H1 (cell line): Measurements from ENCODE around the gene ACTL9. TPM values are rescaled to one million over a fixed set of nuclear protein-coding genes. Genes with fewer than 3 reads are reported as not detected.

ENCODE experiments used
- CTCF ChIA-PET: fragments of 300-600 bp; sonication (Branson Sonifier 250); formaldehyde crosslinking; loops from one replicate; lab custom pipeline; 2021; ENCODE audit not compliant: partially characterized antibody; lab: Charles Lee
- POLR2A ChIA-PET: fragments of 300-600 bp; sonication (Branson Sonifier 250); formaldehyde crosslinking; loops from one replicate; lab custom pipeline; 2021; ENCODE audit warnings: inconsistent platforms; ENCODE audit not compliant: partially characterized antibody; lab: Charles Lee
- DNase-seq, 2 experiments: peaks; one replicate each; pipeline versions ENCODE4 v3.0.0 to v3.0.0-alpha.2; 2010 to 2022; ENCODE audit warnings: low spot score in 2 of 2, low read depth in 1 of 2, mixed read lengths in 1 of 2
- FAIRE-seq: peaks from 2 replicates; lab custom pipeline; 2011; peaks lifted over from hg19 to GRCh38; lab: Jason Lieb, UNC
- H2AFZ ChIP-seq: 2 replicates; pipeline ENCODE4 v1.8.1; 2012; ENCODE audit warnings: low read length, inconsistent platforms
- H2AK5ac ChIP-seq: 2 replicates; pipeline ENCODE4 v1.6.1; 2013; ENCODE audit warnings: low read depth, low read length
- H2BK120ac ChIP-seq: replicated peaks from 2 replicates; pipeline ENCODE3; 2013; ENCODE audit warnings: low read depth, low read length, inconsistent platforms
- H2BK12ac ChIP-seq: 2 replicates; pipeline ENCODE4 v1.6.1; 2013; ENCODE audit warnings: low read depth, low read length
- H2BK15ac ChIP-seq: 2 replicates; pipeline ENCODE4 v1.6.1; 2013; ENCODE audit warnings: low read length
- H2BK20ac ChIP-seq: 2 replicates; pipeline ENCODE4 v1.6.1; 2013; ENCODE audit warnings: low read length
- H2BK5ac ChIP-seq: 2 replicates; pipeline ENCODE4 v1.6.1; 2013; ENCODE audit warnings: low read depth, low read length
- H3K14ac ChIP-seq: 2 replicates; pipeline ENCODE4 v1.6.1; 2013; ENCODE audit warnings: inconsistent platforms; ENCODE audit not compliant: insufficient read length
- H3K18ac ChIP-seq: 2 replicates; pipeline ENCODE4 v1.6.1; 2013; ENCODE audit warnings: low read length; ENCODE audit errors: extremely low read depth
- H3K23ac ChIP-seq: 2 replicates; pipeline ENCODE4 v1.6.1; 2013; ENCODE audit warnings: inconsistent platforms; ENCODE audit not compliant: insufficient read length
- H3K23me2 ChIP-seq: 2 replicates; pipeline ENCODE4 v1.6.1; 2013; ENCODE audit warnings: low read depth, low read length
- H3K27ac ChIP-seq: 2 replicates; pipeline ENCODE4 v1.6.1; 2011; ENCODE audit warnings: low read depth, low read length, inconsistent platforms
- H3K27me3 ChIP-seq, 4 experiments: replicated peaks in 1 of 4; 1 replicate in 1 of 4; 2 replicates in 3 of 4; pipeline versions ENCODE4 v1.6.1 to v1.8.1; 2011 to 2013; ENCODE audit warnings: low read length in 3 of 4, mild to moderate bottlenecking in 3 of 4, inconsistent platforms in 2 of 4, mixed read lengths in 2 of 4, moderate library complexity in 1 of 4; ENCODE audit not compliant: control insufficient read depth in 3 of 4, insufficient read depth in 3 of 4; ENCODE audit errors: extremely low read depth in 1 of 4
- H3K36me3 ChIP-seq, 4 experiments: 2 replicates each; pipeline versions ENCODE4 v1.6.1 to v1.8.1; 2011 to 2013; ENCODE audit warnings: mild to moderate bottlenecking in 4 of 4, low read length in 3 of 4, moderate library complexity in 2 of 4, control low read depth in 1 of 4, inconsistent platforms in 1 of 4; ENCODE audit not compliant: insufficient read depth in 4 of 4, control insufficient read depth in 2 of 4
- H3K4ac ChIP-seq: replicated peaks from 2 replicates; pipeline ENCODE3; 2013; ENCODE audit warnings: low read length, low read depth, mixed read lengths, inconsistent platforms; ENCODE audit not compliant: insufficient read length
- H3K4me1 ChIP-seq, 4 experiments: replicated peaks in 1 of 4; 1 replicate in 1 of 4; 2 replicates in 3 of 4; pipeline versions ENCODE4 v1.6.1 to v1.8.1; 2011 to 2013; ENCODE audit warnings: low read length in 3 of 4, inconsistent platforms in 2 of 4, mixed read lengths in 1 of 4; ENCODE audit not compliant: insufficient read depth in 4 of 4, control insufficient read depth in 3 of 4
- H3K4me2 ChIP-seq, 2 experiments: 2 replicates each; pipeline versions ENCODE4 v1.6.1 to v1.8.1; 2011 to 2013; ENCODE audit warnings: low read depth in 2 of 2, low read length in 2 of 2, control low read depth in 1 of 2, inconsistent platforms in 1 of 2, mild to moderate bottlenecking in 1 of 2; ENCODE audit not compliant: insufficient read depth in 1 of 2
- H3K4me3 ChIP-seq, 4 experiments: fragments of 200-600, 300-600 bp in 1 of 4; sonication (generic), shearing (Covaris generic), sonication (Bioruptor Twin) in 1 of 4; 2 replicates each; pipeline versions ENCODE4 v1.5.1 to v1.8.1; 2011 to 2016; ENCODE audit warnings: low read length in 4 of 4, low read depth in 3 of 4, control low read depth in 2 of 4, inconsistent platforms in 2 of 4, mild to moderate bottlenecking in 2 of 4, mixed read lengths in 1 of 4, moderate library complexity in 1 of 4; ENCODE audit not compliant: insufficient read depth in 2 of 4; ENCODE audit errors: extremely low read depth in 1 of 4
- H3K56ac ChIP-seq: replicated peaks from 2 replicates; pipeline ENCODE3; 2013; ENCODE audit warnings: low read depth, mild to moderate bottlenecking, mixed read lengths, low read length, inconsistent platforms; ENCODE audit not compliant: insufficient read length
- H3K79me1 ChIP-seq: 2 replicates; pipeline ENCODE4 v1.6.1; 2013; ENCODE audit warnings: low read depth, low read length, control low read depth
- H3K79me2 ChIP-seq, 2 experiments: 2 replicates each; pipeline versions ENCODE4 v1.6.1 to v1.8.1; 2012 to 2013; ENCODE audit warnings: low read length in 2 of 2, mild to moderate bottlenecking in 2 of 2, inconsistent platforms in 1 of 2; ENCODE audit not compliant: insufficient read depth in 2 of 2, control insufficient read depth in 1 of 2
- H3K9ac ChIP-seq, 4 experiments: replicated peaks in 1 of 4; 1 replicate in 1 of 4; 2 replicates in 3 of 4; pipeline versions ENCODE4 v1.6.1 to v1.8.1; 2011 to 2013; ENCODE audit warnings: low read depth in 3 of 4, low read length in 3 of 4, control low read depth in 2 of 4, mild to moderate bottlenecking in 2 of 4, moderate library complexity in 2 of 4, inconsistent platforms in 1 of 4; ENCODE audit errors: extremely low read depth in 1 of 4
- H3K9me3 ChIP-seq, 2 experiments: 2 replicates each; pipeline versions ENCODE4 v1.6.1 to v1.8.1; 2012 to 2013; ENCODE audit warnings: mild to moderate bottlenecking in 2 of 2, moderate library complexity in 2 of 2, control low read depth in 1 of 2, inconsistent platforms in 1 of 2, low read depth in 1 of 2, low read length in 1 of 2, mixed read lengths in 1 of 2; ENCODE audit not compliant: insufficient read depth in 2 of 2
- H4K20me1 ChIP-seq, 2 experiments: replicated peaks in 1 of 2; 2 replicates each; pipeline versions ENCODE3 to v1.8.1; 2011 to 2013; ENCODE audit warnings: inconsistent platforms in 2 of 2, low read length in 2 of 2, mild to moderate bottlenecking in 1 of 2; ENCODE audit not compliant: insufficient read depth in 2 of 2, control insufficient read depth in 1 of 2
- H4K5ac ChIP-seq: 2 replicates; pipeline ENCODE4 v1.6.1; 2013; ENCODE audit warnings: low read length, low read depth, mixed read lengths, inconsistent platforms; ENCODE audit not compliant: insufficient read length
- H4K8ac ChIP-seq: 2 replicates; pipeline ENCODE4 v1.8.0; 2013; ENCODE audit warnings: mild to moderate bottlenecking, moderate library complexity, low read length, inconsistent platforms; ENCODE audit not compliant: insufficient read depth; ENCODE audit errors: extremely low read depth
- H4K91ac ChIP-seq: replicated peaks from 2 replicates; pipeline ENCODE3; 2013; ENCODE audit warnings: low read length, mixed read lengths, inconsistent platforms; ENCODE audit not compliant: insufficient read length
- ATF3 ChIP-seq: IDR thresholded peaks from 2 replicates; pipeline ENCODE4 v1.6.1; 2011; ENCODE audit warnings: low read depth, mild to moderate bottlenecking, low read length; ENCODE audit not compliant: insufficient read depth
- KDM4A ChIP-seq: IDR thresholded peaks from one replicate; pipeline ENCODE4 v1.7.1; 2012; ENCODE audit warnings: low read depth, mild to moderate bottlenecking, moderate library complexity, low read length, inconsistent platforms; ENCODE audit not compliant: severe bottlenecking
- MAX ChIP-seq: IDR thresholded peaks from 2 replicates; pipeline ENCODE4 v1.6.1; 2012; ENCODE audit warnings: inconsistent platforms
- PHF8 ChIP-seq: fragments of 200-600 bp; sonication (generic); conservative IDR thresholded peaks from 2 replicates; pipeline ENCODE4 v1.7.1; 2012; ENCODE audit warnings: low read depth, mild to moderate bottlenecking, inconsistent platforms, low read length, moderate library complexity
- POU5F1 ChIP-seq: IDR thresholded peaks from 2 replicates; pipeline ENCODE4 v1.6.1; 2011; ENCODE audit warnings: low read depth, mild to moderate bottlenecking, low read length, moderate library complexity
- SP4 ChIP-seq: IDR thresholded peaks from 2 replicates; pipeline ENCODE4 v1.6.1; 2012; ENCODE audit warnings: low read length, inconsistent platforms
- TAF1 ChIP-seq: IDR thresholded peaks from 2 replicates; pipeline ENCODE4 v1.6.1; 2011; ENCODE audit warnings: mild to moderate bottlenecking, low read depth, low read length
- WGBS, 2 experiments: shearing (Covaris generic) in 1 of 2; methylation state at CpG; one replicate each; pipeline versions ENCODE4 v1.1.6 to v1.1.7; 2013 to 2015; ENCODE audit warnings: low lambda C conversion rate in 2 of 2, mixed read lengths in 2 of 2, inconsistent platforms in 1 of 2, low coverage in 1 of 2, missing lambda C conversion rate in 1 of 2; ENCODE audit not compliant: insufficient replicate concordance in 2 of 2, insufficient coverage in 1 of 2, insufficient read length in 1 of 2; ENCODE audit errors: extremely low coverage in 1 of 2, missing lambda C conversion rate in 1 of 2; 5-methylcytosine and 5-hydroxymethylcytosine counted together
- polyA plus RNA-seq, 7 experiments: library from polyadenylated mRNA; depleted of rRNA in 3 of 7; stranded (reverse) in 5 of 7; unstranded in 2 of 7; fragments of >200 nt in 5 of 7; fragments of 200-250 nt in 2 of 7; gene quantifications; 1 replicate in 5 of 7; 2 replicates in 1 of 7; 4 replicates in 1 of 7; pipeline versions ENCODE4 v1.2.1 to v1.2.3, GENCODE V29; 2011 to 2013; ENCODE audit warnings: missing spikeins in 2 of 7, mixed read lengths in 2 of 7
- total RNA-seq: library from RNA; stranded (reverse); fragmentation: NEBNext Ultra II Directional; extraction: Animal tissue kit (Norgen Biotek cat#: 25700); gene quantifications from 2 replicates; pipeline ENCODE4 v1.2.1, GENCODE V29; 2021
- TF ChIP-seq, protein P1 (sequence below), 3 experiments: IDR thresholded peaks; 1 replicate in 2 of 3; 2 replicates in 1 of 3; pipeline versions ENCODE4 v1.5.1 to v1.6.1; 2011; ENCODE audit warnings: low read length in 3 of 3, mild to moderate bottlenecking in 3 of 3, inconsistent platforms in 2 of 3, low read depth in 1 of 3, moderate library complexity in 1 of 3; ENCODE audit not compliant: insufficient read depth in 1 of 3; ENCODE audit errors: control extremely low read depth in 1 of 3
- TF ChIP-seq, protein P2 (sequence below): IDR thresholded peaks from 2 replicates; pipeline ENCODE4 v1.6.1; 2012; ENCODE audit warnings: low read length, inconsistent platforms

ACTL9 gene
- total and polyA plus RNA-seq, 2 of the 8 experiments (the other 6 are each of a cell fraction or from before 2014, with no cell fraction given), result not detected

- Histone ChIP-seq H3K4ac (no peak overlapping the region), H2BK20ac (no peak overlapping the region), H2BK12ac (no peak overlapping the region), H3K4me2 (no peak overlapping the region), H3K23ac (no peak overlapping the region), H4K20me1 (no peaks in the 10 kb centered on the region), H3K36me3 (no peaks in the 10 kb centered on the region), H3K9me3 (peaks cover 16 to 30% of the 10 kb centered on the region in 2 experiments; a peak in 3 of 4 replicates), H4K8ac (no peak overlapping the region), H3K18ac (no peak overlapping the region), H2BK5ac (no peak overlapping the region), H3K14ac (no peak overlapping the region), H3K27me3 (no peaks in the 10 kb centered on the region), H3K27ac (no peak overlapping the region), H3K56ac (no peak overlapping the region), H2AK5ac (no peak overlapping the region), H3K4me3 (no peak overlapping the region), H3K79me1 (no peaks in the 10 kb centered on the region), H3K23me2 (peaks cover 6% of the 10 kb centered on the region; the same call in 1 of the 2 replicates), H4K91ac (no peak overlapping the region), H4K5ac (no peak overlapping the region), H2BK15ac (no peak overlapping the region), H3K4me1 (no peaks in the 10 kb centered on the region), H3K79me2 (no peaks in the 10 kb centered on the region), H3K9ac (no peak overlapping the region), H2AFZ (no peak overlapping the region), H2BK120ac (no peak overlapping the region)
- POLR2A ChIA-PET, result no interaction called here
- FAIRE-seq (no peak), DNase-seq (no peak)
- WGBS, 2 experiments, result 50% methylated on average over 1 of the region's 1 CpG; no CpG with 5 or more reads in 1 of the 2 experiments
- CTCF ChIA-PET, result no interaction called here
- TF ChIP-seq ATF3, result no peak
- TF ChIP-seq SP4, result no peak
- TF ChIP-seq TAF1, result no peak
- no peak for TF ChIP-seq MAX
- no peak for TF ChIP-seq KDM4A
- TF ChIP-seq, protein P1, sequence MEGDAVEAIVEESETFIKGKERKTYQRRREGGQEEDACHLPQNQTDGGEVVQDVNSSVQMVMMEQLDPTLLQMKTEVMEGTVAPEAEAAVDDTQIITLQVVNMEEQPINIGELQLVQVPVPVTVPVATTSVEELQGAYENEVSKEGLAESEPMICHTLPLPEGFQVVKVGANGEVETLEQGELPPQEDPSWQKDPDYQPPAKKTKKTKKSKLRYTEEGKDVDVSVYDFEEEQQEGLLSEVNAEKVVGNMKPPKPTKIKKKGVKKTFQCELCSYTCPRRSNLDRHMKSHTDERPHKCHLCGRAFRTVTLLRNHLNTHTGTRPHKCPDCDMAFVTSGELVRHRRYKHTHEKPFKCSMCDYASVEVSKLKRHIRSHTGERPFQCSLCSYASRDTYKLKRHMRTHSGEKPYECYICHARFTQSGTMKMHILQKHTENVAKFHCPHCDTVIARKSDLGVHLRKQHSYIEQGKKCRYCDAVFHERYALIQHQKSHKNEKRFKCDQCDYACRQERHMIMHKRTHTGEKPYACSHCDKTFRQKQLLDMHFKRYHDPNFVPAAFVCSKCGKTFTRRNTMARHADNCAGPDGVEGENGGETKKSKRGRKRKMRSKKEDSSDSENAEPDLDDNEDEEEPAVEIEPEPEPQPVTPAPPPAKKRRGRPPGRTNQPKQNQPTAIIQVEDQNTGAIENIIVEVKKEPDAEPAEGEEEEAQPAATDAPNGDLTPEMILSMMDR (IDR thresholded peaks at IDR 0.05; ENCODE audit: control extremely low read depth in 1 of 3, insufficient read depth in 1 of 3, low read depth in 1 of 3, low read length in 3 of 3), result no peak
- no peak for TF ChIP-seq PHF8
- TF ChIP-seq, protein P2, sequence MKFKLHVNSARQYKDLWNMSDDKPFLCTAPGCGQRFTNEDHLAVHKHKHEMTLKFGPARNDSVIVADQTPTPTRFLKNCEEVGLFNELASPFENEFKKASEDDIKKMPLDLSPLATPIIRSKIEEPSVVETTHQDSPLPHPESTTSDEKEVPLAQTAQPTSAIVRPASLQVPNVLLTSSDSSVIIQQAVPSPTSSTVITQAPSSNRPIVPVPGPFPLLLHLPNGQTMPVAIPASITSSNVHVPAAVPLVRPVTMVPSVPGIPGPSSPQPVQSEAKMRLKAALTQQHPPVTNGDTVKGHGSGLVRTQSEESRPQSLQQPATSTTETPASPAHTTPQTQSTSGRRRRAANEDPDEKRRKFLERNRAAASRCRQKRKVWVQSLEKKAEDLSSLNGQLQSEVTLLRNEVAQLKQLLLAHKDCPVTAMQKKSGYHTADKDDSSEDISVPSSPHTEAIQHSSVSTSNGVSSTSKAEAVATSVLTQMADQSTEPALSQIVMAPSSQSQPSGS, result no peak
- TF ChIP-seq POU5F1, result no peak
Observed at GRCh38 chr19:8682931-8683330, 15.7 kb downstream of the ACTL9 start.
